ENCODE measurements around the gene PACRG.

- TF ChIP-seq CTCF (conservative IDR thresholded peaks at IDR 0.05 in 1 of 2, IDR thresholded peaks at IDR 0.05 in 1 of 2; ENCODE audit: extremely low read depth in 1 of 2, insufficient read depth in 1 of 2, low read depth in 1 of 2, low read length in 2 of 2) (no peak), EZH2 (IDR thresholded peaks at IDR 0.05; ENCODE audit: borderline replicate concordance, low read length) (no peak)
Measured at GRCh38 chr6:162825597-162825996, 97.8 kb downstream of the PACRG start.
